Progenitor cell of endocrine pancreas (in vitro differentiated cells): Measurements from ENCODE around the gene DHX35. TPM values are rescaled to one million over a fixed set of nuclear protein-coding genes. Genes with fewer than 3 reads are reported as not detected.

Experiments used
- DNase-seq: peaks from one replicate; pipeline ENCODE4 v3.0.0; 2021; ENCODE audit warnings: low spot score; ENCODE audit not compliant: unreplicated experiment
- H3K27ac Mint-ChIP-seq: 2 replicates; pipeline ENCODE4 v1.8.0; 2021; ENCODE audit warnings: mild to moderate bottlenecking, moderate library complexity, mixed read lengths
- H3K27me3 Mint-ChIP-seq: 2 replicates; pipeline ENCODE4 v1.8.0; 2021; ENCODE audit warnings: mixed read lengths
- H3K36me3 Mint-ChIP-seq: 2 replicates; pipeline ENCODE4 v1.8.0; 2022; ENCODE audit warnings: mixed read lengths; ENCODE audit not compliant: insufficient read depth
- H3K4me1 Mint-ChIP-seq: 2 replicates; pipeline ENCODE4 v1.8.0; 2021; ENCODE audit warnings: low read depth, mixed read lengths
- H3K4me3 Mint-ChIP-seq: 2 replicates; pipeline ENCODE4 v1.8.0; 2021; ENCODE audit warnings: low read depth, mild to moderate bottlenecking, moderate library complexity, mixed read lengths
- H3K9me3 Mint-ChIP-seq: 2 replicates; pipeline ENCODE4 v1.8.0; 2021; ENCODE audit warnings: low read depth, mixed read lengths
- total RNA-seq: library from RNA; stranded (reverse); gene quantifications from 2 replicates; pipeline ENCODE4 v1.2.1, GENCODE V29; 2021
- TF ChIP-seq, protein P1 (sequence below): fragments of 200-600 bp; sonication (generic); IDR thresholded peaks from one replicate; pipeline ENCODE4 v1.5.0; 2021; ENCODE audit warnings: antibody characterized with exemption, mild to moderate bottlenecking; ENCODE audit not compliant: unreplicated experiment

DHX35 gene
- total RNA-seq, 1 donor from 2014 or later, result 14.4 TPM

DNA sequence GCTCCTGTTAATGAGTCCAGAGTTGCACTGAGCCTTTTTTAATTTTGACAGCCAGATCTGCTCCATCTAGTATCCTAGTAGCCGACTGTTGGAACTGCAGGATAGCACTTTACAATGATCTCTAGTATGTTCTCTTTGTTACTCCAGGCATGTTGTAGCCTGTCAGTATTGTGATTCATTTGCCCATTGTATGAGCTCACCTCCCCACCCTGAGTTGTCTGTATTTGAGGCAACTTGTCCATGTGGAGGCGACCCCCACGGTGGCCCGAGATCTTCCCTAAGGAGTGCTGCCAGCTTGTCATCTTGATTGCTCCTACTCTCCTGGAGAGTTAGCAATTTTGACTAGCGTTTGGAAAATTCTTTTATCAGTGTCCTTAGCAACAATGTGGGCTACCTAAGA is 67.2 kb downstream of the DHX35 start:
- DNase-seq, result no peak
- peaks cover 1% of the 10 kb centered on the region for H3K36me3 Mint-ChIP-seq
- no peaks in the 10 kb centered on the region for H3K4me1 Mint-ChIP-seq
- H3K27ac Mint-ChIP-seq, result no peak overlapping the region
- no peaks in the 10 kb centered on the region for H3K27me3 Mint-ChIP-seq
- H3K4me3 Mint-ChIP-seq, result no peak overlapping the region
- TF ChIP-seq, protein P1, sequence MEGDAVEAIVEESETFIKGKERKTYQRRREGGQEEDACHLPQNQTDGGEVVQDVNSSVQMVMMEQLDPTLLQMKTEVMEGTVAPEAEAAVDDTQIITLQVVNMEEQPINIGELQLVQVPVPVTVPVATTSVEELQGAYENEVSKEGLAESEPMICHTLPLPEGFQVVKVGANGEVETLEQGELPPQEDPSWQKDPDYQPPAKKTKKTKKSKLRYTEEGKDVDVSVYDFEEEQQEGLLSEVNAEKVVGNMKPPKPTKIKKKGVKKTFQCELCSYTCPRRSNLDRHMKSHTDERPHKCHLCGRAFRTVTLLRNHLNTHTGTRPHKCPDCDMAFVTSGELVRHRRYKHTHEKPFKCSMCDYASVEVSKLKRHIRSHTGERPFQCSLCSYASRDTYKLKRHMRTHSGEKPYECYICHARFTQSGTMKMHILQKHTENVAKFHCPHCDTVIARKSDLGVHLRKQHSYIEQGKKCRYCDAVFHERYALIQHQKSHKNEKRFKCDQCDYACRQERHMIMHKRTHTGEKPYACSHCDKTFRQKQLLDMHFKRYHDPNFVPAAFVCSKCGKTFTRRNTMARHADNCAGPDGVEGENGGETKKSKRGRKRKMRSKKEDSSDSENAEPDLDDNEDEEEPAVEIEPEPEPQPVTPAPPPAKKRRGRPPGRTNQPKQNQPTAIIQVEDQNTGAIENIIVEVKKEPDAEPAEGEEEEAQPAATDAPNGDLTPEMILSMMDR, result no peak
- H3K9me3 Mint-ChIP-seq, result no peaks in the 10 kb centered on the region

DNA sequence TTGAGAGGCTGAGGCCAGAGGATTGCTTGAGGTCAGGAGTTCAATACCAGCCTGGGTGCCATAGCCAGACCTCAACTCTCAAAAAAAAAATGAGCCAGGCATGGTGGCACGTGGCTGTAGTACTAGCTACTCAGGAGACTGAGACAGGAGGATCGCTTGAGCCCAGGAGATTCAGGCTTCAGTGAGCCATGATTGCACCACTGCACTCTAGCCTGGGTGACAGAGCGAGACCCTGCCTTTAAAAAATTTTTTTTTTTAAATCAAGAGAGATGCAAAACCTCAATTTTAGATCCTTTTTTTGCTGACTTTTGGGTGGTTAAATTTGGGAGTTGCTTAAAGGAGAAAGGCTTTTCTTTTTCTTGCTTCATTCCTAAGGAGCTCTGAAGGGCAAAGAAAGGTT is 70.9 kb downstream of the DHX35 start:
- Mint-ChIP-seq H3K27ac (no peak overlapping the region), H3K36me3 (peaks cover 6% of the 10 kb centered on the region), H3K27me3 (no peaks in the 10 kb centered on the region), H3K9me3 (no peaks in the 10 kb centered on the region), H3K4me3 (no peak overlapping the region), H3K4me1 (no peaks in the 10 kb centered on the region)
- TF ChIP-seq, protein P1, result no peak
- no peak for DNase-seq

DNA sequence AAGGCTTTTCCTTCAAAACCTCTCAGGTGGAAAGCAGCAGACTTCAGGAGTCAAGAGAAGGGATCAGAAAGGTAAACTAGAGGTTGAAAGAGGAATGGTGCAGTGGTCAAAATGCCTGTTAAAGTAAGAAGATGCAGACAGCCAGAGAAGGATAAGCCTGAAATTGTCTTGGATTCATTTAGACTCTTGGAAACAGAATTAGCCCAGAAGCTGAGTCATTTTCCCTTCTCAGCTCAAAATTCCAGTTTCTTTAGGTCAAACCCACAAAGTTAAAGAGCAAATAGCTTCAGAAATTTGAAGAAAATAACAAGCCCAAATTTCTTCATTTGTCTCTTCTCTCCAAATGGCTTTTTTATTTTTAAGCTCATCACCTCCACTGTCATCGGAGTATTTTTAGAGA is 73.9 kb downstream of the DHX35 start:
- Mint-ChIP-seq H3K27me3 (no peaks in the 10 kb centered on the region), H3K36me3 (peaks cover 10% of the 10 kb centered on the region), H3K9me3 (no peaks in the 10 kb centered on the region), H3K27ac (no peak overlapping the region), H3K4me3 (no peak overlapping the region), H3K4me1 (no peaks in the 10 kb centered on the region)
- no peak for DNase-seq
- TF ChIP-seq, protein P1, result no peak

DNA sequence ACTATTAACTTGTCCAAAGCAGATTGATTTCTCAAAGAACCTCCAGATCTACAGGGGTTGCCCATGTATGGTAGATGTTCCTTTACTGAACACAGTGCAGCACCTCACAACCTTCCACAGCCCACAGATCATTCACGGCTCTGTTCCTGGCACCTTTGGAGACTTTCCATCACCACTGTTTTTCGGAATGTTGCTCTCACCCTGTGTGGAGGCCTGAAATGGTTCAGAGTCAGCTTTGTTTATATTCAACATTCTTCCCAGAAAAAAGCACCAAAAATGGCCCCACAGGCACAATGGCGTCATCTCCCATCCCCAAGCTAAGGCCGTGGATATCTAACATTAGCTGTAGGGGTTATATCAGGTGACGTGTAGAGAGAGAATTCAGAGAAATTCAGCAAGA is 74.7 kb downstream of the DHX35 start:
- TF ChIP-seq, protein P1, result no peak
- Mint-ChIP-seq H3K4me3 (no peak overlapping the region), H3K36me3 (peaks cover 11% of the 10 kb centered on the region), H3K9me3 (no peaks in the 10 kb centered on the region), H3K4me1 (no peaks in the 10 kb centered on the region), H3K27me3 (no peaks in the 10 kb centered on the region), H3K27ac (no peak overlapping the region)
- DNase-seq, result no peak

DNA sequence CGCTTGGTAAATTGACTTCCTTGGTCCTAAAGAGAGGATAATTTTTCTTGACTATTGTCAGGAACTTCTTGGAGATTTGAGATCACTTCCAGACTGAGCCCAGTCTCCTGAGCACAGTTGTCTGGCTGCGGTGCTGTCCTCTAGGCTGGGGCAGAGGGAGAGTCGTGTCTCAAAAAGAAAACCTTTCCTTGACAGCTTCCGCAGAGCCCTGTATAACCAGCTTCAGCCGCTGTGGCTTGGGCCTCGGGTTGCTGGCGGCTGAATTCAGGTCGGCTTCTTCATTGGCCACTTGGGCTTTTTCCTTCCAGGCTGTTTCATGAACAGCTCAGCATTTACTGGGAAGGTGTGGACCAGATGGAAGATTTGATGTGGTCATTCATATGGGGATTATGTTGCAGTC is 75.9 kb downstream of the DHX35 start:
- no peaks in the 10 kb centered on the region for H3K9me3 Mint-ChIP-seq
- TF ChIP-seq, protein P1, result no peak
- H3K4me1 Mint-ChIP-seq, result no peaks in the 10 kb centered on the region
- no peaks in the 10 kb centered on the region for H3K27me3 Mint-ChIP-seq
- H3K36me3 Mint-ChIP-seq, result peaks cover 17% of the 10 kb centered on the region
- H3K27ac Mint-ChIP-seq, result no peak overlapping the region
- H3K4me3 Mint-ChIP-seq, result no peak overlapping the region
- no peak for DNase-seq
